Endothelial cell (in vitro differentiated cells): Measurements from ENCODE around the gene IP6K3. TPM values are rescaled to one million over a fixed set of nuclear protein-coding genes. Genes with fewer than 3 reads are reported as not detected.

Experiments used
- DNase-seq: peaks from one replicate; pipeline ENCODE4 v3.0.0; 2021; ENCODE audit warnings: low spot score
- H3K27ac Mint-ChIP-seq: one replicate; pipeline ENCODE4 v1.8.0; 2021; ENCODE audit warnings: mixed read lengths, inconsistent platforms; ENCODE audit not compliant: unreplicated experiment
- H3K27me3 Mint-ChIP-seq: one replicate; pipeline ENCODE4 v1.8.0; 2021; ENCODE audit warnings: mild to moderate bottlenecking, moderate library complexity, mixed read lengths, inconsistent platforms; ENCODE audit not compliant: unreplicated experiment
- H3K36me3 Mint-ChIP-seq: one replicate; pipeline ENCODE4 v1.8.0; 2021; ENCODE audit warnings: mild to moderate bottlenecking, low read depth, mixed read lengths, inconsistent platforms; ENCODE audit not compliant: unreplicated experiment
- H3K4me1 Mint-ChIP-seq: one replicate; pipeline ENCODE4 v1.8.0; 2021; ENCODE audit warnings: mild to moderate bottlenecking, mixed read lengths, inconsistent platforms; ENCODE audit not compliant: unreplicated experiment
- H3K4me3 Mint-ChIP-seq: one replicate; pipeline ENCODE4 v1.8.0; 2021; ENCODE audit warnings: mild to moderate bottlenecking, mixed read lengths, inconsistent platforms; ENCODE audit not compliant: unreplicated experiment
- H3K9me3 Mint-ChIP-seq: one replicate; pipeline ENCODE4 v1.8.0; 2021; ENCODE audit warnings: mixed read lengths, inconsistent platforms; ENCODE audit not compliant: unreplicated experiment
- CTCF ChIP-seq: fragments of 200-600 bp; sonication (generic); IDR thresholded peaks from one replicate; pipeline ENCODE4 v1.5.0; 2021; ENCODE audit warnings: antibody characterized with exemption; ENCODE audit not compliant: unreplicated experiment
- total RNA-seq: library from RNA; stranded (reverse); fragmentation: NEBNext Ultra II Directional; extraction: Animal tissue kit (Norgen Biotek cat#: 25700); gene quantifications from one replicate; pipeline ENCODE4 v1.2.1, GENCODE V29; 2021; ENCODE audit not compliant: unreplicated experiment

The IP6K3 gene
- total RNA-seq, 1 donor from 2014 or later: not detected

DNA sequence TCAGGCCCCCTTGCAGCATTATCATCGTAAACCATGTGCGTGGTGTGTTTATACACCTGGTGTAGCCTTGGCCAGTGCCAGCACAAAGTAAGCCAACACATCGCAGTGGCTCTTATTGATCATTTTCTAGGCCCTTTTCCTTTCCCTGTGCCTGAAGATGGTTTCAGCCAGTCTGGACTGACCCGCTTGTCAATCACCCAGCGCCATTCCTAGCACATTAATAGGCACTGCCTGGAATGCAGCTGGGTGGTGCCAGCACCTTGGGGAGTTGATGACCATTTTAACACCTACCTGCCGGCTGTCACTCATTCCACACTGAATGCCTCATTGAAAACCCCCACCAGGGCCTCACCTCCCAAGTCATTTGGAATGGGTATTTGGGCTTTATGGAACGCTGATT is 30.3 kb downstream of the IP6K3 start:
- TF ChIP-seq CTCF: no peak
- Mint-ChIP-seq H3K27me3 (peaks cover 7% of the 10 kb centered on the region), H3K4me3 (no peak overlapping the region), H3K27ac (no peak overlapping the region), H3K4me1 (peaks cover 6% of the 10 kb centered on the region), H3K36me3 (no peaks in the 10 kb centered on the region), H3K9me3 (no peaks in the 10 kb centered on the region)
- no peak for DNase-seq

DNA sequence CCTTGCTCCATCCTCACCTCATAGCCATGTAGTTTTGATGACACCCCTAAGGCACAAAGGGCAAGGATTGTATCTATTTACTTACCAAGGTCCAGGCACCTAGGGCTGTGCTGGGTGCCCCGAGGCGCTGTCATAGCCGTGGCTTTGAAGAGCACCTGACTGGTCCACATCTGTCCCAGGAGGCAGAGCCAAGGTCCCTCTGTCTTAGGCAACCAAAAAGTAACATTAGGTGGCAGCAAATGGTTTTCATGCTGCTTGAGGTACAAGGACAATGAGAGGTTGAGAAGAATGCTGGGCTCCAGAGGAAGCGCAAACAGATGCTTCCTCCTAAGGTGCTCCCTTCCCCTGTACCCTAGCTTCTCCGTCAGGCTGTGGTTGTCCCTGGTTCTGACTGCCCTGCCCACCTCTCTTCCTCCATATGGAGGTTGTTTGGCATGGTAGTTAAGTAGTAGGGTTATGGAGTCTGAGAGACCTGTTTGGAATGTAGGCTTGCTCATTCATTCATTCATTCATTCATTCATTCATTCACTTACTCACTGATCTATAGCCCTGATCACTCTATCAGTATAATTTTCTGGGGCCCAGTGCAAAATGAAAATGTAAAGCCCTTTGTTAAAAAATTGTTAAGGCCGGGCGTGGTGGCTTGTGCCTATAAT is 32.2 kb downstream of the IP6K3 start:
- Mint-ChIP-seq H3K9me3 (no peaks in the 10 kb centered on the region), H3K36me3 (peaks cover 8% of the 10 kb centered on the region), H3K4me1 (peaks cover 17% of the 10 kb centered on the region), H3K27me3 (peaks cover 5% of the 10 kb centered on the region), H3K4me3 (no peak overlapping the region), H3K27ac (no peak overlapping the region)
- no peak for TF ChIP-seq CTCF
- no peak for DNase-seq

GRCh38 chr6:33713786-33714185 is 32.9 kb downstream of the IP6K3 start:
- H3K4me3 Mint-ChIP-seq: no peak overlapping the region
- no peak for TF ChIP-seq CTCF
- H3K27me3 Mint-ChIP-seq: peaks cover 5% of the 10 kb centered on the region
- no peaks in the 10 kb centered on the region for H3K9me3 Mint-ChIP-seq
- H3K27ac Mint-ChIP-seq: no peak overlapping the region
- H3K36me3 Mint-ChIP-seq: peaks cover 13% of the 10 kb centered on the region
- peaks cover 17% of the 10 kb centered on the region for H3K4me1 Mint-ChIP-seq
- DNase-seq: no peak

DNA sequence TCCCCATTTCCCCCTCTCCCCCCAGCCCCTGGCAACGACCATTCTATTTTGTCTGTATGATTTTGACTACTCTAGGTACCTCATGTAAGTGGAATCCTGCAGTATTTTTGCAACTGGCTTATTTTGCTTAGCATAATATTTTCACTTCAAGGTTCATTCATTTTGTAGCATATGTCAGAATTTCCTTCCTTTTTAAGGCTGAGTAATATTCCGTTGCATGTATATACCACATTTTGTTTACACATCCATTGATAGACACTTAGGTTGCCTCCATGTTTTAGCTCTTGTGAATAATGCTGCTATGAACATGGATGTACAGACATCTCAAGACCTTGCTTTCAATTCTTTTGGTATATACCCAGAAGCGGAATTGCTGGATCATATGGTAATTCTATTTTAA is 33.8 kb downstream of the IP6K3 start:
- H3K27me3 Mint-ChIP-seq: peaks cover 5% of the 10 kb centered on the region
- no peak overlapping the region for H3K27ac Mint-ChIP-seq
- H3K4me1 Mint-ChIP-seq: peaks cover 17% of the 10 kb centered on the region
- peaks cover 13% of the 10 kb centered on the region for H3K36me3 Mint-ChIP-seq
- H3K9me3 Mint-ChIP-seq: no peaks in the 10 kb centered on the region
- DNase-seq: no peak
- TF ChIP-seq CTCF: no peak
- no peak overlapping the region for H3K4me3 Mint-ChIP-seq

DNA sequence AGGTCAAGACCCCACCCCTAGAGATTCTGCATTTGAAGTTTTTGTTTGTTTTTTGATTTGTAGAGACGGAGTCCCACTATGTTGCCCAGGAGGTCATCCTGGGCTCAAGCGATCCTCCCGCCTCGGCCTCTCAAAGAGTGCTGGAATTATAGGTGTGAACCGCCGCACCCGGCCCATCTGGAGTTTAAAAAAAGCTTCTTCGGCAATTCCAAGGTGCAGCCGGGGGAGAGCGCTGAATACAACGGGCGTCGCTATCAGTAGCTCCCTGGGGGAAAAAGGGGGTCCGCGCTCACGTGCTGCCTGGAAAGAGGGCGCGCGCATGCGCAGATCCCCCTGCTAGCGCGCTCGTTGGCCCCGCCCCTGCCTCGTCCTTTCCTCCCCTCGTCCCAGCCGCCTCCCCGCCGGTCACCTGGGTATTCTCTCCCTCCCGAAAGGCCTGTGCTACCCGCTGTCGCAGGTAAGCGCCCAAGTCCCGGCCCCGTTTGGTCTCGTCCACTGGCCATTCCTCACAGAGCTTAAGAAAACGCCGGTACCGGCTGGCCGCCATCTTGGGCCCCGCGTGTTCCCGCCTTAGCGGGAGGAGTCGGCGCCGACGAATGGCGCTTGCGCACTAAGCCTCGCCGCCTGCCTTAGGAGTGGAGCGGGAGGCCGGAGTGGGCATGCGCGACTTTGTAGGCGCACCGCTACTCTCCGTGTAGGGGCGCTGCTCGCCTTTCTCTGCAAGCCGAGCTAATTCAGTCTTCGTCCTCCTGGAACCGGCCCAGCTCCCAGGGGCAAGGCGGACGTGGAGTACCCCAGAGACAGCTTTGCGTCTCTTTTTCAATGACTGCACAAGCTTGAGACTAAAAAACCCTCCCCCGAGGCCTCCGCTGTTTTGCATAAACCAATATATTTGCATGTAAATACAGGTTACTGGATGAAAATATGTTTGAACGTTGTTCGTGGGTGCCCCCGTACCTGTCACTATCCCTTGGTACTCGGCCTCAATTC is 35.3 kb downstream of the IP6K3 start, which contains the start of gene UQCC2:
Gene UQCC2, minus strand, starts transcription at position 561 of the 990 bp plus-strand sequence. Its CDS starts 14 bp downstream, at position 547.
- Mint-ChIP-seq H3K9me3 (no peaks in the 10 kb centered on the region), H3K27me3 (peaks cover 5% of the 10 kb centered on the region), H3K4me1 (peaks cover 17% of the 10 kb centered on the region), H3K4me3 (peak within 1 kb of the TSS; percentile 93), H3K27ac (peak within 1 kb of the TSS; percentile 85), H3K36me3 (peaks cover 13% of the 10 kb centered on the region)
- DNase-seq: peak; percentile 97
- TF ChIP-seq CTCF: no peak
